ENCODE measurements around the gene NUTM1.

Gene NUTM1, protein sequence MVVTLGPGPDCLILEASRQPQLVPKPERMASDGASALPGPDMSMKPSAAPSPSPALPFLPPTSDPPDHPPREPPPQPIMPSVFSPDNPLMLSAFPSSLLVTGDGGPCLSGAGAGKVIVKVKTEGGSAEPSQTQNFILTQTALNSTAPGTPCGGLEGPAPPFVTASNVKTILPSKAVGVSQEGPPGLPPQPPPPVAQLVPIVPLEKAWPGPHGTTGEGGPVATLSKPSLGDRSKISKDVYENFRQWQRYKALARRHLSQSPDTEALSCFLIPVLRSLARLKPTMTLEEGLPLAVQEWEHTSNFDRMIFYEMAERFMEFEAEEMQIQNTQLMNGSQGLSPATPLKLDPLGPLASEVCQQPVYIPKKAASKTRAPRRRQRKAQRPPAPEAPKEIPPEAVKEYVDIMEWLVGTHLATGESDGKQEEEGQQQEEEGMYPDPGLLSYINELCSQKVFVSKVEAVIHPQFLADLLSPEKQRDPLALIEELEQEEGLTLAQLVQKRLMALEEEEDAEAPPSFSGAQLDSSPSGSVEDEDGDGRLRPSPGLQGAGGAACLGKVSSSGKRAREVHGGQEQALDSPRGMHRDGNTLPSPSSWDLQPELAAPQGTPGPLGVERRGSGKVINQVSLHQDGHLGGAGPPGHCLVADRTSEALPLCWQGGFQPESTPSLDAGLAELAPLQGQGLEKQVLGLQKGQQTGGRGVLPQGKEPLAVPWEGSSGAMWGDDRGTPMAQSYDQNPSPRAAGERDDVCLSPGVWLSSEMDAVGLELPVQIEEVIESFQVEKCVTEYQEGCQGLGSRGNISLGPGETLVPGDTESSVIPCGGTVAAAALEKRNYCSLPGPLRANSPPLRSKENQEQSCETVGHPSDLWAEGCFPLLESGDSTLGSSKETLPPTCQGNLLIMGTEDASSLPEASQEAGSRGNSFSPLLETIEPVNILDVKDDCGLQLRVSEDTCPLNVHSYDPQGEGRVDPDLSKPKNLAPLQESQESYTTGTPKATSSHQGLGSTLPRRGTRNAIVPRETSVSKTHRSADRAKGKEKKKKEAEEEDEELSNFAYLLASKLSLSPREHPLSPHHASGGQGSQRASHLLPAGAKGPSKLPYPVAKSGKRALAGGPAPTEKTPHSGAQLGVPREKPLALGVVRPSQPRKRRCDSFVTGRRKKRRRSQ

DNA sequence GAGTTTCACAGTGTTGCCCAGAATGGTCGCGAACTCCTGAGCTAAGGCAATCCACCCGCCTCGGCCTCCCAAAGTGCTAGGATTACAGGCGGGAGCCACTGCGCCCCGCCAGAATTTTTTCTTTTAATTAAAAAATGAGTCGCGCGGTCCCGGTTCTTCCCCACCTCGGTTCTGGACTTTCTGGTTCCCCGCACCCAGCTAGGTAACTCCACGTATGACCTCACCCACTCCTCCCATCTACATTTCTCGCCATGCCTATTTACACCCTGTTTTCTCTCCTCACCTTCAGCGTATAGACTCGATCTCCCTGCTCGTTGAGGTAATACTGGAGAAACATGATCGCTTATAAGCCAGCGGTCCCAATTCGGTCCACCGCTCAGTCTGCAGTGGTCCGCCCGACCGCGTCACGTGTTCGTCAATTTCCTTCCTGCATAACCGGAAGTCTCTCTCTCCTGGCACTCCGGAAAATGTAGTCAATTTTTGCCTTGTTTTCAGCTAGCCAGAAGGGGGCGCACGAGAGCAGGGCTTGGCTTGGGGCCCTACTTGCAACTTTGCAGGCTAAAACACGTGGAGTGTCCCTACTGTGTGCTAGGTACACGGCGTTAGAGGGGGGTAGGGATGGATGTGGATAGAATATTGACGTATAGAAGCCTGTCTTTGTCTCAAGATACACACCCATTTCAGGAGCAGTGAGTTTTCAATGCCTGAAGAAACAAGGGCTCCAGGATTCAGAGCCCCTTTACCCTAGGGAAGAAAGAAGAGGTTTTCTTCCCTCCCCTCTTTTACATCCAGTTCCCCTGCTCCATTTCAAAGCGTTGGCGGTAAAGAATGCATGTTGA lies at the start of gene NUTM1, which contains the start of gene NOP10:
NUTM1 (plus strand) TSS at position 579 of the 839 bp plus-strand sequence. CDS start 382 bp downstream, outside the sequence.
NOP10 (minus strand) TSS at position 400 of the 839 bp plus-strand sequence; CDS start at position 337, 63 bp downstream.
- in situ Hi-C loops (cut with MboI; ENCODE audit: low sequenced_read_pairs) = no loop called here

DNA sequence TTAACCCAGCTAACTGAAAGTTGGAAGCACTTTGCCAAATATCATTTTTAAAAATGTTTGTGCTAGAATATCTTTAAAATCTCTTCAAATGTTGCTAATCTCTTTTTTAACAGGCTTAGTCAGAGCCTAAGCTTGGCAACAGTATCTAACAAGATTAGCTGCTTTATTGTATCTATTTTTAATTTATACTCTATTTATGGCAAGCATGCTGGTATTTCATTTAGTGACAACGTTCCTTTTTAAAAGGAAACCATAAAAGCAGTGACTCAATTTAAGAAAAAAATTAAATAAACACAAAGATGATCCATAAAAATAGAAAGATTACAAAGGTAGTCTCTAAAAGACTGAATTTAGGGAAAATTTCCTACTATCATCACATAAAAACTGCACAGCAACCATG lies 46.1 kb upstream of the NUTM1 start:
- in situ Hi-C loops (cut with MboI; ENCODE audit: low sequenced_read_pairs) = loop anchor here (10.0 kb wide), 1 partner anchor 62 kb away; no protein-coding TSS in a partner anchor

DNA sequence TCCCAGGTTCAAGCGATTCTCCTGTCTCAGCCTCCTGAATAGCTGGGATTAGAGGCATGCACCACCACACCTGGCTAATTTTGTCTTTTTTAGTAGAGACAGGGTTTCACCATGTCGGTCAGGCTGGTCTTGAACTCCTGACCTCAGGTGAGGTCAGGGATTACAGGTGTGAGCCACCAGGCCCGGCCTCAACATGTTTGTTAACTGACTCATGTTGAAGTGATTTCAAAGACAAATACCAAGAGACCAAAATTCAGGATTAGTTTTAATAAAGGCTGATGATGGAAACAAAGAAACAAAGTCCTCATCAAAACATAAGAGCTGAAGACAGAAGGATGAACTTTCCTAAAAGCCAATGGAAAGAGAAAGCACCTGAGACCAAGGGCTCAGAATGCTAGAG lies 42.1 kb upstream of the NUTM1 start:
- in situ Hi-C loops (cut with MboI; ENCODE audit: low sequenced_read_pairs) = no loop called here

DNA sequence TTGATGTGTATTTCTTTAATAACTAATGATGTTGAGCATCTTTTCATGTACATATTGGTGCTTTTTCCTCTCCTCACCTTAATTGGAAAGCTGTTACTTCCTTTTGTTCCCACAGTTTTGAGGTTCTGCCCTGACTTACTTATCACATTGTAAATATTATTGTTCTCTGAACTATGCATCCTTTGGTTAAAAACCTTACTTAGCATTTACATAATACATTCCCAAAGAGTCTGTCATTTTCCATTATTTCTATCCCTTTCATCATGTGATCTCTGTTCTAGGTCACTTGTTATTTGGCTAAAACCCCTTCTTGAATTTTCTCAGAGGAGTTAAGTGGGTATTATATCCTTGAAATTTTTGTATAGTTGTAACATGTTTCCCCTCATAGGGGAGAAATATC lies 38.5 kb upstream of the NUTM1 start:
- in situ Hi-C loops (cut with MboI; ENCODE audit: low sequenced_read_pairs) = no loop called here

DNA sequence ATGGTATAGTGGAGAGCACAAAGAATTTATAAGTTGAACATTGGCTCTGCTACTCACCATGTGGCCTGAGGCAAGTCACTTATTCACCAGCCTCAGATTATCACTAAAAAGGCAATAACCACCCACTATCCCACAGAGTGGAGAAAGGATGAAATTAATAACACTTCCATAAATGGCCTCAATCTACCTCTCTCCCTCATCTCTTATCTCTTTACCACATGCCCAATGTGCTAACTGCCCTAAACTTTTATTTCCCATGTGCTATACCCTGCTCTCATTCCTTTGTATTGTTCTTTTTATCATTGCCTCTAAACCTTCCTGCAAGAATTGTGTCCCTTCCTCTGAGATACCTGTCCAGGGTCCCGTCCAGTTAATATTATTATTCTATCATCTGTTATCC lies 31.6 kb upstream of the NUTM1 start:
- in situ Hi-C loops (cut with MboI; ENCODE audit: low sequenced_read_pairs) = no loop called here

DNA sequence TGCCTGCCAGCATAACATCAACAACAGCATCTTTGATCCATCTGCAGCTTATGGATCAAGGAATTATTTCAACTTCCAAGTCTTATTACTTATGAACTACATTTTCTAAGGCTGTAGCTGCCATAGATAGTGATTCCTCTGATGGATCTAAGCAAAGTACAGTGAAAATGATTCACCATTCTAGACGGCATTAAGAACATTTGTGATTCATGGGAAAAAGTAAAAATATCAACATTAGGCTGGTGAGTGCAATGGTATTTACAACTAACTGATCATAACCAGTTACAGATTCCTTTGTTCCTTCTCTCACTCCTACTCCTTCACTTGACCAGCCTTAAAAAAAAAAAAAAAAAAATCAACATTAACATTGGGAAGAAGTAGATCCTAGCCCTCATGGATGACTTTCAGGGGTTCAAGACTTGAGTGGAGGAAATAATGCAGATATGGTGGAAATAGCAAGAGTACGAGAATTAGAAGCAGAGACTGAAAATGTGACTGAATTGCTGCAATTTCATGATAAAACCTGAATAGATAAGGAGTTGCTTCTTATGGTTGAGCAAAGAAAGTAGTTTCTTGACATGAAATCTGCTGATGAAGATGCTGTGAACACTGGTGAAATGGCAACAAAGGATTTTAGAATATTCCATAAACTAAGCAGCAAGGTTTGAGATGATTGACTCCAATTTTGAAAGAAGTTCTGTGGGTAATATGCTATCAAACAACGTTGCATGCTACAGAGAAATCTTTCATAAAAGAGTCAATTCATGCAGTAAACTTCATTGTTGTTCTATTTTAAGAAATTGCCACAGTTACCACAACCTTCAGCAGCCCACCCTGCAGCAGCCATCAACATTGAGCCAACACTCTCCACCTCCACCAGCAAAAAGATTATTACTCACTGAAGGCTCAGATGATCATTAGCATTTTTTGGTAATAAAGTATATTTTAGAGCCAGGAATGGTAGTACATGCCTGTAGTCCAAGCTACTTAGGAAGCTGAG lies 28.3 kb upstream of the NUTM1 start:
- in situ Hi-C loops (cut with MboI; ENCODE audit: low sequenced_read_pairs) = no loop called here

DNA sequence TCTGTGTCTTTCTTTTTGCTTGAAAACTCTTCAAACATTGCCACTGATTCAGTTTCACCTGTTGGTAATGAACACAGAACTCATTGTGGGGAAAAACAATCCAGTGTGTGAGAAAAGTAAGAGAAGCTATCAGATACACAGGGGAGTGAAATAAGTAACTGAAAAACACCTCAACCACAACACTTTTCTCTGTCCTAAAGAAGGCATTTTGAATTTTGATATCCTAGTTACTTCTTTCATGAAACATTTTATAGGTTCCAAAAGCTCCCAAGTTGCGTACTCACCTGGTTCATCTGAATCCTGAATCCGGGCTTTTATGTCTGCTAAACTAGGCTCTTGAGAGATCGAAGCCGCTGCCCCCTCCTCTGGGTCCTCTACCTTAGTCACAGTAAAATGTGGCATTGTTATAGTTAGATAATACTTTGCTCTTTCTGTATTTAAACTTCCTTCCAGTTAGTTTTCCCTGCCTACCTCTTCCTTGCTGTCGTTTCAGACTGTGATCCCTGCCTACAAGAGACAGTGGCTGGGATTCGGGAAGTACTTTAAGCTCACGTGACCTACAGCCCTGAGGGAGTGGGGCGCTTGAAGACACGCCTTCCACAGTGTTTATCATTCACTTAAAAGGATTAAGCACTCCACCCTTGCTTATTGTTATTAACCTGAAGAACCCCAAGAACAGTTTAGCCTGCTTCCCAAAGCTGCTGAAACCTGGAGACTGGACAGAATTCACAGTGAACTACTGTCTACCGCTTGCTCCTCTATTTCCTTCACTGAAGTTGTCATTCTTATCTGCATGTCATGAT lies 24.6 kb upstream of the NUTM1 start:
- in situ Hi-C loops (cut with MboI; ENCODE audit: low sequenced_read_pairs) = no loop called here

DNA sequence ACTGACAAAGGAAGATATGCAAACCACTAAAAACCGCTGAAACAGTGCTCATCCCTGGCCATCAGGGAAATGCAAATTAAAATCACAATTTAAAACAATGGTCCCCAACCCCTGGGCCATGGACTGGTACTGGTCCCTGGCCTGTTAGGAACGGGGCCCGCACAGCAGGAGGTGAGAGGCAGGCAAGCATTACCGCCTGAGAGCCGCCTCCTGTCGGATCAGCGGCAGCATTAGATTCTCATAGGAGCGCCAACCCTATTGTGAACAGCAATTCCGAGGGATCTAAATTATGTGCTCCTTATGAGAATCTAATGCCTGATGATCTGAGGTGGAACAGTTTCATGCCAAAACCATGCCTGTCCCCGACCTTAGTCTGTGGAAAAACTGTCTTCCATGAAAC lies 19.9 kb upstream of the NUTM1 start:
- in situ Hi-C loops (cut with MboI; ENCODE audit: low sequenced_read_pairs) = no loop called here

DNA sequence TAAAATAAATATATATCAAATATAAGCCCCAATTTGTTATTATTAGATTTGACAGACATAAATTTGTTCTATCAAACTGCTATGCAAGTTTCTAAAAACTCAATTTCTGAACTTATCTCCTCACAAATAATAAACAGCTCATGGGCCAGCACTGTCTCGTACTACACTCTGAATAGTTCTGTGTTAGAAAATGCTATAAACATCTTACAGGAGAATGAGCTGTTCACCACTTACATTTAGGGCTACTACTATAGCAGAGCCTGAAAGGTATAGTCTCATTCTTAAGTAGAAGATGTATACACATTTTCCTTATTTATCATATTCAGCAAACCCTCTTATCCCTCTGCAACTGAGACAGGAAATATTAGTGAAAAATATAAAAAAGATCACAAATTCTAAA lies 18.2 kb upstream of the NUTM1 start:
- in situ Hi-C loops (cut with MboI; ENCODE audit: low sequenced_read_pairs) = no loop called here

DNA sequence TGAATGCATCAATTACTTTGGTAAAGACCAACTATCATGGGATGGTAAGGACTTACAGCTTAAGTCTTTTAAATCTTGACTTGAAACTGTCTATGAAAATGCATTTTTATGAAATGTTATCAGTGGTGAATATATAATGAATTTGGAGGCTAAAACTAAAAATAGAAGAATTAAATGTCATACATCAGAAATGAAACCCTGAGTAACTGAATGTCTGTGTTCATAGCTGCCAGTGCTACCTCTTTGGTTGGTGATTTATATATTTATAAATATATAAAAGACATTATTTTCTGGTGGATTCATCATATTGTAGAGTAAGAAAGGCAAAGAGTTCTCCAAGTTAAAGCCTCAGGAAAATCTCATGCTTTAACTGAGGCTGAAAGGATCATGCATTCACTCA lies 17.7 kb upstream of the NUTM1 start:
- in situ Hi-C loops (cut with MboI; ENCODE audit: low sequenced_read_pairs) = no loop called here

DNA sequence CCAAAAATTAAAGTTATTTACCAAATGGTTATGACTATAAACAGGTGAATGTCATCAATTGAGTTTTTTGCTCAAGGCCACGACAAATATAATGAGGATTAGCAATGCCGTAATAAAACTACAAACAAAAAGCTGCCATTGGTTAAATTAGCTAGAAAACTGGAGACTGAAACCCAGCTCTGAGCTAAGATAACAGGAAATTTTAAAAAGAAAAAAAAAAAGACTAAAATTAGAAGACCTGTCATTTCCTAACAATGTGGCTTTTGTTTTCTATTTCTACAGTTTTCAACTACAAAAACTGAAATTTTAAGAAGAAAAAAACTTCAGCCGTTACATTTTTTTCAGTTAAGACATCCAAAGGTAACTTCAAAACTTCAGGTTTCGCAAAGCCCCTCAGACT lies 15.2 kb upstream of the NUTM1 start:
- in situ Hi-C loops (cut with MboI; ENCODE audit: low sequenced_read_pairs) = no loop called here

DNA sequence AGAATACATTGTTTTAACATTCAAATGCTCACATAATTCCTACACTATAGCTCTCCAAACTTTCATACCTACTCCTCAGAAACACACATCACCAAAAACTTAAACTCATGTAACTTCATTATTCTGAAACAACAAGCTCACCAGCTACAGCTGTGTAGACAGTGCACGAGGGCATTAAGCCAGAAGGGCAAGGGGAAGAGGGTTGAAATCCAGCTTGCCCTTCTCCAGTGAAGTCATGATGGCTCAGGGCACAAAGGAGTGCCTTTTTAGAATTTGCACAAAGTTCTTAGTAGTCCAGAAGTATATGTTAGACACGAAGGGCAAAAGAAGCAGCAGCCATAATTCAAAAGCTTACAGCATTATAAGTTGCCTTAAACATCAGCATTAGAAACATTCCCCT lies 14.1 kb upstream of the NUTM1 start:
- in situ Hi-C loops (cut with MboI; ENCODE audit: low sequenced_read_pairs) = no loop called here

DNA sequence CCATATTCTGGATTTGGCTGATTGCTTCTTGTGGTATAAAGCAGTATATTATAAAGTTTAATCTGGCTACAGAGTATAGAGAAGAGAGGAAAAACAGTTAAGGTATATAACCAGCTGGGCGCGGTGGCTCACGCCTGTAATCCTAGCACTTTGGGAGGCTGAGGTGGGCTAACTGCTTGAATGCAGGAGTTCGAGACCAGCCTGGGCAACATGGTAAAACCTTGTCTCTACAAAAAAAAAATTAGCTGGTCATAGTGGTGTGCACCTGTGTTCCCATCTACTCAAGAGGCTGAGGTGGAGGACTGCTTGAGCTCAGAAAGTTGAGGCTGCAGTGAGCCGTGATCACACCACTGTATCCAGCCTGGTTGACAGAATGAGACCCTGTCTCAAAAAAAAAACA lies 12.8 kb upstream of the NUTM1 start:
- in situ Hi-C loops (cut with MboI; ENCODE audit: low sequenced_read_pairs) = no loop called here

DNA sequence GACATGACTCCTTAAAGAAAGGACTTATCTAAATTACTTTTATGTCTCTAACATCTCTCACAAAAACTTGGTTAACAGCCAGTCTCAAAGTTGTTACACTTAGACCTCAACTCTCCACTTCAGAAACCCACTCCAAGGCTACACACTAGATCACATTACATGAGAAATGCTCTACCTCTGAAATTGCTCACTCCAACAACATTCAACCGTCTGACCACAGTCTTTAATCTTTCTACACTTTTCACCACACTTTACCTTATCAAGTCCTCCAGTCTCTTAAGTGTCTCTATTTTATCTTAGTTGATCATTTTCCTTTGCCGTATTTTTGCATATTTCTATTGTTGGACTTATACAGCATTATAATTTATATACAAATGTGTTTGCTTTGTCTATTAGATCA lies 11.3 kb upstream of the NUTM1 start:
- in situ Hi-C loops (cut with MboI; ENCODE audit: low sequenced_read_pairs) = no loop called here

DNA sequence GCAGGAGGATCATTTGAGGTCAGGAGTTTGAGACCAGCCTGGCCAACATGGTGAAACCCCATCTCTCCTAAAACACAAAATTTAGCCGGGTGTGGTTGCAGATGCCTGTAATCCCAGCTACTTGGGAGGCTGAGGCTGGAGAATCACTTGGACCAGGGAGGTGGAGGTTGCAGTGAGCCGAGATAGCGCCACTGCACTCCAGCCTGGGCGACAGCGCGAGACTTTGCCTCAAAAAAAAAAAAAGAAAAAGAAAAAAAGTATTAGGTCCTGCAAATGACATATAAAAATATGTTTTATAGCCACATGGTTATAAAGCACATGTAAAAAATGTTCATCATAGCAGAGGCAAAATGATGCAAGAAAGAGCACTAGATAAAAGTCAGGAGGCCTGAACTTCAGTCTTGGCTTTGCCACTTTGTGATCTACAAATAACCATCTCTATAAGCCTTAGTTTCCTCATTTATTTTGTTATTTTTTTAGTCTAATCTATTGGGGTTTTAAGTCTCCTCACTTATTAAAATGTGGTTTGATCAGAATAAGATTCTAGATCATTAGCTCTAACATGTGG lies 10.5 kb upstream of the NUTM1 start:
- in situ Hi-C loops (cut with MboI; ENCODE audit: low sequenced_read_pairs) = no loop called here

DNA sequence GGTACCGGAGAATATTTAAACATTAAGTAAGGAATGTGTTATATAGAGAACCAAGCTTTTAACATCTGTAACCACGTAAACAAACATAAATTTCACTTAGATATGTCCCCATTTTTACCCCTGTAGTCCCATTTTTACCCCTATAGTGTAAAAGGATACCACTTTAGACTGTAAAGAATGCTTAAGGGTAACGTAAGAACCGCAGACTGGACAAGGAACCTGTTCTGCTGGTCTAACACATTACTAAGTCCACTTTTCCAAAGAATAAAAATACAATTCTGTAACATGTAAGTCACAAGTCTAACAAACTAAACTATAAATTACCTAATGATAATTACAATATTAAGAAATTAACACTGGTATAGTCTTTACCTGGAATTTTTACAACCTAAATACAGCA lies 8.4 kb upstream of the NUTM1 start:
- in situ Hi-C loops (cut with MboI; ENCODE audit: low sequenced_read_pairs) = no loop called here

DNA sequence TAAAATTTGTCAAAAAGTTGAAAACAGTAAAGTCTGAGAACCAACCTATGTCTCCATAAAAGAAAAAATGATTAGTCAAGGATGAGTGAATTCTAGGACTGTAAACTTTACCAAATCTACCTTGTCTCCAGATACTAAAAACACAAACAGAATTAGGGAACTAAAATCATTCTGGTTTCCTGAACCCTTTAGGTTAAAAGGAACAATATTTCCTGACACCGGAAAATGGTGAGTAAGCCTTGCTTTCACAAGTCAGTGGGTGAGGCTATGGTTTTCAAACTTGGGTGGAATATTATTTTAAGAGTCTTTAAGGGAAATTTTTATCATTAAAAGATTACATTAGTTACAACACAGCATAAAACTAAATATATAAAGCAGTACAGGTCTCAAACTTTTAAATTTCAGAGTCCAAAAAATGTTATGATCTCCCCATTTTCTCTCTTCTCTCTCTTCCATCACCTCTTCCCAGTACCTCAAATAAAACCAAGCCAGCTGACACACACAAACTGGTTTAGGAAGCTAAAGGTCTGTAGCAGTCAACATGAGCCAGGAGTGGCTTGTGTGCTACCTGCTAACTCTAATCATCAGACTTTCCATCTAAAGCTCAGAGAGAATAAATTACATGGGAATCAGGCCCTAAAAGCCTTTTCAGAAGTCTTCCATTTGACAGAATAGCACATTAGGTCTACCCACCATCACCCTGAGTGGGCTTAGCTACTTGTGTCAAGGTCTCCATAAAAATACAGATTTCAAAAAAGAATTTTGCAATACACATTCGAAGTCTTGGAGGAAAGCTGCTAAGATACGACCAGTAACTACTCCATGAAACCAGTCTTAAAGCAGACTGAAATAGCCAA lies 7.7 kb upstream of the NUTM1 start:
- in situ Hi-C loops (cut with MboI; ENCODE audit: low sequenced_read_pairs) = no loop called here

All from HL-60/S4 (cell line).